T-helper 9 cell (primary cell): ENCODE data around the gene TLR3.
"Not testable (repeated sequence)": the region's sequence is repeated elsewhere in the genome, so short reads cannot be mapped to it uniquely, and the experiment has no call there.

Experiments
- DNase-seq: peaks from one replicate; pipeline ENCODE4 v3.0.0-alpha.2; 2020
- total RNA-seq, 2 donors: gene quantifications; one replicate each; lab custom pipeline; 2026; lab: John Stamatoyannopoulos, UW

The TLR3 gene
- 1.2 to 2.6 reads per million in 2 donors for total RNA-seq

GRCh38 chr4:186068581-186069348 is at the start of gene TLR3:
TLR3 (plus strand) TSS chr4:186069156; CDS start chr4:186076620, 7,464 bp downstream.
- DNase-seq, result no peak

GRCh38 chr4:186019269-186019668 is 49.7 kb upstream of the TLR3 start:
- no peak for DNase-seq

GRCh38 chr4:186020106-186020792 is 48.7 kb upstream of the TLR3 start:
- no peak for DNase-seq

GRCh38 chr4:186020793-186021407 is 48.1 kb upstream of the TLR3 start:
- no peak for DNase-seq

GRCh38 chr4:186021461-186022167 is 47.3 kb upstream of the TLR3 start:
- DNase-seq, result no peak

- DNase-seq, result no peak
Measured at GRCh38 chr4:186023975-186024374, 45.0 kb upstream of the TLR3 start.

- no peak for DNase-seq
Measured at GRCh38 chr4:186024637-186025407, 44.1 kb upstream of the TLR3 start.

GRCh38 chr4:186025408-186025690 is 43.6 kb upstream of the TLR3 start:
- no peak for DNase-seq

- DNase-seq, result no peak
Measured at GRCh38 chr4:186027405-186027804, 41.6 kb upstream of the TLR3 start.

- DNase-seq, result no peak
Measured at GRCh38 chr4:186029571-186030398, 39.2 kb upstream of the TLR3 start.

GRCh38 chr4:186030399-186030775 is 38.6 kb upstream of the TLR3 start:
- no peak for DNase-seq

- no peak for DNase-seq
Measured at GRCh38 chr4:186030795-186031194, 38.2 kb upstream of the TLR3 start.

- DNase-seq, result no peak
Measured at GRCh38 chr4:186032259-186032658, 36.7 kb upstream of the TLR3 start.

GRCh38 chr4:186033027-186033426 is 35.9 kb upstream of the TLR3 start:
- DNase-seq, result no peak

GRCh38 chr4:186034613-186035012 is 34.3 kb upstream of the TLR3 start:
- not testable (repeated sequence) for DNase-seq

- no peak for DNase-seq
Measured at GRCh38 chr4:186036976-186037581, 31.9 kb upstream of the TLR3 start.

GRCh38 chr4:186037692-186038658 is 31.0 kb upstream of the TLR3 start:
- no peak for DNase-seq

GRCh38 chr4:186039697-186040096 is 29.3 kb upstream of the TLR3 start:
- DNase-seq, result no peak

- no peak for DNase-seq
Measured at GRCh38 chr4:186040316-186040715, 28.6 kb upstream of the TLR3 start.

GRCh38 chr4:186047501-186047900 is 21.5 kb upstream of the TLR3 start:
- not testable (repeated sequence) for DNase-seq
